Astrocyte of the spinal cord (primary cell): ENCODE measurements around the gene TMC3.
"Not testable (repeated sequence)": the region's sequence is repeated elsewhere in the genome, so short reads cannot be mapped to it uniquely, and the experiment has no call there.

Experiments used
- DNase-seq: peaks from one replicate; pipeline ENCODE4 v3.0.0; 2011; ENCODE audit warnings: low read depth, low spot score
- H3K4me3 ChIP-seq: 2 replicates; pipeline ENCODE4 v1.5.1; 2011; ENCODE audit warnings: low read depth, mild to moderate bottlenecking, low read length, moderate library complexity
- CTCF ChIP-seq: IDR thresholded peaks from 2 replicates; pipeline ENCODE4 v1.5.1; 2012; ENCODE audit warnings: low read depth, mild to moderate bottlenecking, low read length, inconsistent platforms
- in situ Hi-C: cut with HindIII; loops from 2 replicates; pipeline ENCODE4 v1.10.0; 2017; ENCODE audit warnings: low sequenced_read_pairs

Gene TMC3

DNA sequence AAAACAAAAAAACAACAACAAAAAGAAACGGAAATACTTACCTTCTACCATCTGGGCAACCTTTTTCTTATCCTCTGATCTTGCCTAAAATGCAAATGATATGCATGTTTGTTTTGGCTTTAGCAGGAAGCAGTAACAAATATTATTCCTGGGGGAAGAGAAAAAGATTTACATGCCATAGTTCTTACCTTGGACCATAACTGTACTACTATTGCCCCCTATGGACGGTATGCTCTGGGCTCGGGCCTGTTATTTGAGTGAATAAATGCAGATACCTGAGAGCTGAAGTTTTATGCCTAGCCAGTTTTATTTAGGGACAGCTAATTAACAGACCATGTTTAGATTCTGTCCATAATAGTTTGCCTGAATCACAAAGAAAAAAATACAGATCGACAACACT lies 37.4 kb downstream of the TMC3 start:
- peak; percentile 55 for DNase-seq
- peak; percentile 60 for TF ChIP-seq CTCF
- in situ Hi-C loops, result no loop called here
- H3K4me3 ChIP-seq, result no peak overlapping the region

DNA sequence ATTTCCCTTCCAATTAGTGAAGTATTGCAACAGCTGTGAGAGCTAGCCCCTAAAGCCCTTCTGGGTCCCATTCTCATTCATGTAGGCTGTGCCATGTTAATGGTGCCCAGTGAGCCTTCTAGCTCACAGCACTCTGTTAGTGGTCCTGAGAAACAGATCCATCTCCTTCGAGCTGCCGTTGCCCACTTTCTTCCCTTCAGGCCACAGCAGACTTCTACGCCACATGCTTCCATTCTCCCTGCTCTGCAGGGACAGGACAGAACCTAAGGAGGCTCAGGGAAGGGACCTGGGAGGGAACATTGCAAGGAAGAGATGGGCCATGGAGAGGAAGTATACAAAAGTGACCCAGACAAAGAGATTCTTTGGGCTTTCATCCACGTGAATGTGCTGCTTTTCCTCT lies 38.4 kb downstream of the TMC3 start:
- TF ChIP-seq CTCF, result no peak
- in situ Hi-C loops, result no loop called here
- no peak for DNase-seq
- H3K4me3 ChIP-seq, result no peak overlapping the region

DNA sequence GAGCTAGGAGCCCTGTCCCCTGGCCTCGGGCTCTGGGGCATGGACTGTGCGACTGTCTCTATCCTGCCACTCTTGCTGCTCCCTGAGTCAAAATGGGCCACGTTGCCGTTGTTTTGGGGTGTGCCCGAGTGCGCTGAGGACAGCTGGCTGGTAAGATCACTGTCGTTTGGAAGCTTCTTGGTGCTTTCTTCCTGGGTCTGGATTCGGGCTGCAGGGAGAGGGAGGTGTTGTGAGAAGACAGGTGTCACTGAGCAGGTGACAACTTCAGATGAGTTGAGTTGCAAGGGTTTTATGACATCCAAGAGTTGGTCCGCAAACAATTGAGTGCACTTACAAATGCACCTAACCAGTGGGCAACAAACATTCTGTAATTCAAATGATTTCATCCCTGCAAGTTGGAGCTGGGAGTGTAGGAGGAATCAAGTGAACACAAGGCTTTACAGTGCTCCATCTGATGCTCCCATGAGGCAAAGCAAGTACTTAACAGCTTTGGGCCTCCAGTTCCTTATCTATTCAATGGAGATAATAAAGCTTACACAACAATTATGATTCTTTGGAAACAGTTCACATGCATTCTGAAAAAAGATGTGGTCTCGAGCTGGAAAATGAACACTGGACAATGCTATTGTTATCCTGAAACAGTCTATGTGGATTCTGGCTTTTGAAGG lies 39.1 kb downstream of the TMC3 start:
- TF ChIP-seq CTCF, result no peak
- DNase-seq, result no peak
- in situ Hi-C loops, result no loop called here
- no peak overlapping the region for H3K4me3 ChIP-seq

DNA sequence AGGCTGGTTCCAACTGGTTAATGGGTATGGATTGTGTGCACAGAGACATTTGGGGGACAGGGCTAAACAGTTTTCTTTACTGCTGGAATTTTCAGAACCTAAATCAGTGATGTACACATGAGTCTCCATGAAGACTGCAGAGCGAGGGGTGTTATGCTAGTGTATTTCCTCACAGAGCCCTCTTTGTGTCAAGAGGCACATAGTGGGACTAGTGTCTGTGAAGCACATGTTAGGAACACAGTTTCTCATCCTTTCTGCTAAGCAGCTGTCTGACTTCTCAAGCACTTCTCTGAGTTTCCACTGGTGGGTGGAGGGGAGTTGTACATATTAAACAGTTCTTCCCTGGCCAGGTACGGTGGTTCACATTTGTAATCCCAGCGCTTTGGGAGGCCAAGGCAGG lies 40.6 kb downstream of the TMC3 start:
- in situ Hi-C loops, result no loop called here
- H3K4me3 ChIP-seq, result no peak overlapping the region
- DNase-seq, result no peak
- no peak for TF ChIP-seq CTCF

- H3K4me3 ChIP-seq, result no peak overlapping the region
- no peak for DNase-seq
- TF ChIP-seq CTCF, result no peak
- in situ Hi-C loops, result no loop called here
These were observed 41.7 kb downstream of the TMC3 start for GRCh38 chr15:81332326-81332725.

- no peak for DNase-seq
- in situ Hi-C loops, result no loop called here
- TF ChIP-seq CTCF, result no peak
- H3K4me3 ChIP-seq, result no peak overlapping the region
These were observed 42.4 kb downstream of the TMC3 start for GRCh38 chr15:81331600-81331999.

- DNase-seq, H3K4me3 ChIP-seq, in situ Hi-C loops: not testable (repeated sequence)
These were observed 42.9 kb downstream of the TMC3 start for GRCh38 chr15:81331141-81331540.
